CD4-positive, alpha-beta T cell (primary cell): ENCODE data around the gene TM9SF3. TPM values are rescaled to one million over a fixed set of nuclear protein-coding genes. Genes with fewer than 3 reads are reported as not detected.

Experiments used
- ATAC-seq: fragments of 200-7000 bp; cut with Tn5 transposase; one replicate; pipeline ENCODE4 v1.10.0; 2022; ENCODE audit warnings: mild to moderate bottlenecking; ENCODE audit not compliant: poor library complexity
- CTCF ChIA-PET: fragments of 350-600 bp; sonication (Branson Sonifier 250); formaldehyde crosslinking; loops from one replicate; lab custom pipeline; 2021; ENCODE audit warnings: antibody characterized with exemption, inconsistent platforms; lab: Charles Lee
- POLR2A ChIA-PET: fragments of 350-600 bp; sonication (Branson Sonifier 250); formaldehyde crosslinking; loops from one replicate; lab custom pipeline; 2021; ENCODE audit warnings: antibody characterized with exemption, inconsistent platforms; lab: Charles Lee
- DNase-seq, 14 experiments: peaks; one replicate each; pipeline ENCODE4 v3.0.0-alpha.2; 2013 to 2020; ENCODE audit warnings: mixed read lengths in 2 of 14
- H3K27ac ChIP-seq, 2 donors: one replicate each; pipeline versions ENCODE4 v1.5.1 to v1.7.0; 2013; ENCODE audit warnings: low read length in 2 of 2, low read depth in 1 of 2, mild to moderate bottlenecking in 1 of 2
- H3K27me3 ChIP-seq, 2 experiments: 1 replicate in 1 of 2; 2 replicates in 1 of 2; pipeline versions ENCODE4 v1.6.1 to v1.7.0; 2013; ENCODE audit warnings: low read length in 2 of 2, control low read depth in 1 of 2, mild to moderate bottlenecking in 1 of 2, moderate library complexity in 1 of 2; ENCODE audit not compliant: insufficient read depth in 2 of 2, control insufficient read depth in 1 of 2
- H3K36me3 ChIP-seq: one replicate; pipeline ENCODE4 v1.6.1; 2013; ENCODE audit warnings: low read length, control low read depth; ENCODE audit not compliant: insufficient read depth
- H3K4me1 ChIP-seq: one replicate; pipeline ENCODE4 v1.6.1; 2013; ENCODE audit warnings: low read length, control low read depth; ENCODE audit not compliant: insufficient read depth
- H3K4me3 ChIP-seq: one replicate; pipeline ENCODE4 v1.5.1; 2013; ENCODE audit warnings: mild to moderate bottlenecking, low read length, moderate library complexity
- H3K9me3 ChIP-seq, 2 experiments: 1 replicate in 1 of 2; 2 replicates in 1 of 2; pipeline versions ENCODE4 v1.6.1 to v1.7.0; 2013; ENCODE audit warnings: low read length in 2 of 2, mild to moderate bottlenecking in 2 of 2, control low read depth in 1 of 2, moderate library complexity in 1 of 2; ENCODE audit not compliant: control insufficient read depth in 1 of 2, insufficient read depth in 1 of 2
- H3K27ac Mint-ChIP-seq: one replicate; pipeline ENCODE4 v1.8.0; 2020; ENCODE audit warnings: mixed read lengths
- H3K27me3 Mint-ChIP-seq: one replicate; pipeline ENCODE4 v1.8.0; 2021; ENCODE audit warnings: mixed read lengths
- H3K36me3 Mint-ChIP-seq: one replicate; pipeline ENCODE4 v1.8.0; 2021; ENCODE audit warnings: low read depth, mixed read lengths
- H3K4me1 Mint-ChIP-seq: one replicate; pipeline ENCODE4 v1.8.0; 2021; ENCODE audit warnings: low read depth, mixed read lengths
- H3K4me3 Mint-ChIP-seq: one replicate; pipeline ENCODE4 v1.8.0; 2020; ENCODE audit warnings: mild to moderate bottlenecking, mixed read lengths
- H3K9me3 Mint-ChIP-seq: one replicate; pipeline ENCODE4 v1.8.0; 2020; ENCODE audit warnings: mixed read lengths
- CTCF ChIP-seq: fragments of 200-600 bp; IDR thresholded peaks from one replicate; pipeline ENCODE4 v1.8.0; 2022; ENCODE audit warnings: antibody characterized with exemption, mild to moderate bottlenecking
- intact Hi-C, 2 experiments: fragments of 100-400 bp; cut with DNase I in 1 of 2; cut with micrococcal nuclease in 1 of 2; formaldehyde crosslinking; loops; one replicate each; pipeline versions ENCODE4 v1.15.1 to v1.9.0; 2023 to 2025; cut with DNase I, micrococcal nuclease
- total RNA-seq, 174 experiments: library from RNA in 2 of 174; stranded (reverse) in 2 of 174; gene quantifications; one replicate each; pipeline ENCODE4 v1.2.3 and lab custom pipeline; 2021 to 2026

Gene TM9SF3
- total RNA-seq, 2 experiments from 2014 or later: 92.4 to 92.7 TPM

GRCh38 chr10:96494694-96495093, 92.1 kb downstream of the TM9SF3 start:
- ATAC-seq (no peak), DNase-seq (no peak)
- H3K9me3 ChIP-seq: no peaks in the 10 kb centered on the region
- ChIA-PET POLR2A (no interaction called here), CTCF (no interaction called here)
- no peak for TF ChIP-seq CTCF
- Mint-ChIP-seq H3K36me3 (no peaks in the 10 kb centered on the region), H3K9me3 (no peaks in the 10 kb centered on the region), H3K27ac (no peak overlapping the region), H3K4me3 (no peak overlapping the region), H3K4me1 (no peaks in the 10 kb centered on the region), H3K27me3 (peaks cover 17% of the 10 kb centered on the region)
- H3K4me3 ChIP-seq: no peak overlapping the region
- H3K27me3 ChIP-seq: peaks cover 0 to 2% of the 10 kb centered on the region in 2 experiments
- intact Hi-C loops: no loop called here
- H3K4me1 ChIP-seq: no peaks in the 10 kb centered on the region
- no peak overlapping the region for H3K27ac ChIP-seq
- no peaks in the 10 kb centered on the region for H3K36me3 ChIP-seq

- intact Hi-C loops: no loop called here
- Mint-ChIP-seq H3K4me3 (no peak overlapping the region), H3K4me1 (no peaks in the 10 kb centered on the region), H3K9me3 (no peaks in the 10 kb centered on the region), H3K27me3 (peaks cover 17% of the 10 kb centered on the region), H3K36me3 (no peaks in the 10 kb centered on the region), H3K27ac (no peak overlapping the region)
- peaks cover 0 to 2% of the 10 kb centered on the region in 2 experiments for H3K27me3 ChIP-seq
- TF ChIP-seq CTCF: no peak
- no peaks in the 10 kb centered on the region for H3K4me1 ChIP-seq
- no peaks in the 10 kb centered on the region for H3K9me3 ChIP-seq
- POLR2A ChIA-PET: no interaction called here
- H3K36me3 ChIP-seq: no peaks in the 10 kb centered on the region
- CTCF ChIA-PET: no interaction called here
- no peak overlapping the region for H3K27ac ChIP-seq
- ATAC-seq (no peak), DNase-seq (no peak)
- H3K4me3 ChIP-seq: no peak overlapping the region
These were observed 92.8 kb downstream of the TM9SF3 start for GRCh38 chr10:96493871-96494525.

- no peak overlapping the region for H3K4me3 Mint-ChIP-seq
- no peak overlapping the region for H3K4me3 ChIP-seq
- H3K4me1 Mint-ChIP-seq: no peaks in the 10 kb centered on the region
- no peak overlapping the region for H3K27ac Mint-ChIP-seq
- peaks cover 0 to 2% of the 10 kb centered on the region in 2 experiments for H3K27me3 ChIP-seq
- no peaks in the 10 kb centered on the region for H3K36me3 Mint-ChIP-seq
- ChIA-PET CTCF (no interaction called here), POLR2A (no interaction called here)
- H3K27ac ChIP-seq: no peak overlapping the region
- no peaks in the 10 kb centered on the region for H3K9me3 Mint-ChIP-seq
- no peaks in the 10 kb centered on the region for H3K4me1 ChIP-seq
- peaks cover 17% of the 10 kb centered on the region for H3K27me3 Mint-ChIP-seq
- ATAC-seq: no peak
- intact Hi-C loops: no loop called here
- no peaks in the 10 kb centered on the region for H3K36me3 ChIP-seq
- DNase-seq: no peak
- no peak for TF ChIP-seq CTCF
- no peaks in the 10 kb centered on the region for H3K9me3 ChIP-seq
These were observed 93.6 kb downstream of the TM9SF3 start for GRCh38 chr10:96493254-96493653.
